A673 (cell line): ENCODE results near the gene MMEL1.

Source experiments
- EZH2 ChIP-seq: fragments of 200-600 bp; sonication (generic); IDR thresholded peaks from 2 replicates; pipeline ENCODE4 v1.6.1; 2017; ENCODE audit warnings: borderline replicate concordance, low read depth, mild to moderate bottlenecking, mixed read lengths, antibody characterized with exemption, low read length; ENCODE audit not compliant: poor library complexity, severe bottlenecking
- TF ChIP-seq, protein P1 (sequence below): fragments of 300-800, 200-600 bp; sonication (generic); conservative IDR thresholded peaks from 2 replicates; pipeline ENCODE4 v1.5.1; 2017; ENCODE audit warnings: low read depth, mild to moderate bottlenecking, antibody characterized with exemption, low read length, moderate library complexity, mixed read lengths

DNA sequence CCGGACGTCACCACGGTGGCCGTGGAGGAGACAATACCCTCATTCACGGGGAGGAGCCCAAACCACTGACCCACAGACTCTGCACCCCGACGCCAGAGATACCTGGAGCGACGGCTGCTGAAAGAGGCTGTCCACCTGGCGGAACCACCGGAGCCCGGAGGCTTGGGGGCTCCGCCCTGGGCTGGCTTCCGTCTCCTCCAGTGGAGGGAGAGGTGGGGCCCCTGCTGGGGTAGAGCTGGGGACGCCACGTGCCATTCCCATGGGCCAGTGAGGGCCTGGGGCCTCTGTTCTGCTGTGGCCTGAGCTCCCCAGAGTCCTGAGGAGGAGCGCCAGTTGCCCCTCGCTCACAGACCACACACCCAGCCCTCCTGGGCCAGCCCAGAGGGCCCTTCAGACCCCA lies 69.6 kb downstream of the MMEL1 start:
- TF ChIP-seq EZH2 = no peak
- TF ChIP-seq, protein P1, sequence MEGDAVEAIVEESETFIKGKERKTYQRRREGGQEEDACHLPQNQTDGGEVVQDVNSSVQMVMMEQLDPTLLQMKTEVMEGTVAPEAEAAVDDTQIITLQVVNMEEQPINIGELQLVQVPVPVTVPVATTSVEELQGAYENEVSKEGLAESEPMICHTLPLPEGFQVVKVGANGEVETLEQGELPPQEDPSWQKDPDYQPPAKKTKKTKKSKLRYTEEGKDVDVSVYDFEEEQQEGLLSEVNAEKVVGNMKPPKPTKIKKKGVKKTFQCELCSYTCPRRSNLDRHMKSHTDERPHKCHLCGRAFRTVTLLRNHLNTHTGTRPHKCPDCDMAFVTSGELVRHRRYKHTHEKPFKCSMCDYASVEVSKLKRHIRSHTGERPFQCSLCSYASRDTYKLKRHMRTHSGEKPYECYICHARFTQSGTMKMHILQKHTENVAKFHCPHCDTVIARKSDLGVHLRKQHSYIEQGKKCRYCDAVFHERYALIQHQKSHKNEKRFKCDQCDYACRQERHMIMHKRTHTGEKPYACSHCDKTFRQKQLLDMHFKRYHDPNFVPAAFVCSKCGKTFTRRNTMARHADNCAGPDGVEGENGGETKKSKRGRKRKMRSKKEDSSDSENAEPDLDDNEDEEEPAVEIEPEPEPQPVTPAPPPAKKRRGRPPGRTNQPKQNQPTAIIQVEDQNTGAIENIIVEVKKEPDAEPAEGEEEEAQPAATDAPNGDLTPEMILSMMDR = no peak
